NCI-H446 treated with DMSO at 0.1 percent for 48 hours (cell line): ENCODE measurements around the gene PHF21A.
"Not testable (repeated sequence)": the region's sequence is repeated elsewhere in the genome, so short reads cannot be mapped to it uniquely, and the experiment has no call there.

Experiments
- DNase-seq: peaks from one replicate; lab custom pipeline; 2025; lab: John Stamatoyannopoulos, UW

PHF21A gene

GRCh38 chr11:45920531-45921477 is 200.4 kb downstream of the PHF21A start:
- no peak for DNase-seq

DNA sequence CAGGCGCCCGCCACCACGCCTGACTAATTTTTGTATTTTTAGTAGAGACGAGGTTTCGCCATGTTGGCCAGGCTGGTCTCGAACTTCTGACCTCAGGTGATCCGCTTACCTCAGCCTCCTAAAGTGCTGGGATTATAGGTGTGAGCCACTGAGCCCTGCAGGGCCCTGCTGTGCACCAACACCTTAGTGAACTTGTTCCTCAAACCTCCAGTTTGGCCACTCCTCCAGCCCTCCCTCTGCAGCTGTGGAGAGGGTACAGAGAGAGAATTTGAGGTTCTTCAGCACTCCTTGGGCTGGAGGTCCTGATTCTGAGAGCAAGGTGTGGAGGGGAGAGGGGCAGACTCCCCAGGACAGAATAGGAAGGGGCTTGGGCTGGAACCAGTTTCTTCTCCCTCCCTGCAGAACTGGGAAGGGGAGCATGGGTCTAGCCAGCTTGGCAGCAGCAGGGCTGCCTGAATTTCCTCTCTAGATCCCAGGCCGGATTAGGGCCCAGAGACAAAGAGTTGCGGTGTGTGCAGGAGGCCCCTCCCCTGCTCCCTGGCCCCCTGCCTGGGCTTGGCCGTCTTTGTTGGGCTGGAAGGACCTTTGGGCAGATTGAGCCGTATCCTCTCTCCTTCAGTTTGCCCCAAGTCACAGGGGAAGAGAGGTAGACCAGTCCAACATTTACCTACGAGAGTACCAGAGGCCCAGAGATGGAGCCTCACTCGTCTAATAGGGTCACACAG is 201.3 kb downstream of the PHF21A start:
- no peak for DNase-seq

DNA sequence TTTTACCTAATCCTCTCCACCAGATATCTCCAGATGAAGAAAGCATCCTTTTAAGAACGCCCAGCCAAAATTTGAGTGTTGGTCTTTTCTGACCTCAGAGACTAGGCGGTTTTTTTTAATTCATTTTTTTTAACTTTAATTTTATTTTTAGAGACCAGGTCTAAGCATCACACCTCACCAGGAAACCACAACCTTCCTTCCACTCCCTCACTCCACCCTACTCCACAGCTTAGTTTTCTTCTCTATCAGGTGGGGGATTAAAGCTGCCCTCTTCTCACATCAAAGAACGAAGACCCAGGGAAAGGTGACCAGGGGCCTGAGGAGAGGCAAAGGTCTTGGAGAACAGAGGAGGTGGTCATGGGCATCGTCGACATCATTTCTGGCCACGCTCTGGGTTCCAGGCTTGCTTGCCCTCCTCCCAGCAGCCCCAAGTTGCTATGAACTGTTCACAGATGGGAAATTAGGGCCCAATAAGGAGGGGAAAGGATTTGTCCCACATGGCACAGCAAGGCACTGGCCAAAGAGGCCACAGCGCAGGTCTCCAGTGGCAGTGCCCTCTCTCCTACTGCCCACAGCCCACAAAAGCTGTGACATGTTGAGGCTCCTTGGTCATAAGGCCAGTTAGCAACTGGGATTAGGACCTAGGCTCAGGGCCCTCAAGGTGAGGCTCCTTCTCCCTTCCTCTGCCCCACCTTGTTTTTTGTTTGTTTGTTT is 202.1 kb downstream of the PHF21A start:
- DNase-seq, result no peak

GRCh38 chr11:45918331-45918941 is 202.8 kb downstream of the PHF21A start:
- peak; percentile 31 for DNase-seq

DNA sequence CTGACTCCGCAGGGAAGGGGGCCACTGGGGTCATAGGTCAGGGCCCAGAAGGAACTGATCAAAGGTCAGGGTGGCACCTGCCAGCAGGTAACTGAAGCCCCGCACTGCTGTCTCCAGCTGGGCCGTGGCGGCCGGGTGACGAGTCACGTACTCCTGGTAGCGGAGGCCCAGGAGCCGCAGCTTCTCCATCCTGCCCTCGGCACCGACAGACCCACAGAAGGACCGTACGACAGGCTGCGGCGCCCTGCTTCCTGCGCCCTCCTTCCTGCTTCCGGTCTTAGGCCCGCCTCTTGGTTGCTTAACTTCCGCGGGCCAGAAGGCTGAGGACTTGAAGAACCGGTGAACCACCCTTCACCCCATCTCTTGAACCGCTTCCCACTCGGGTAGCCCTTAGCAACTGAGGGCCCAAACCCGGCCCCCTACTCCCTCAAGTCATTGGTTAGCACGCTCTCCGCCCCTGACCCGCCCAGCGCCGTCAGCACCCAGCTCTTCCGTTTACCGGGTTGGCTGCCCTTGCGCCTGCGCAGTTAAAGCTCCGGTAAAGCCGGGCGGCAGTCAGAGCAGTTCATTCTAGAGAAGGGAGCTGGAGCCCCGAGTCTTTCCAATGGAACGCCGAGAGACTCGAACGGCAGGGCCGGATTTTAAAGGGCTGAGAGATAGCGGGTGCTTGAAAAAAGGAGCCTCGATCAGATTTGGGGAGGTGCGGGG is 203.5 kb downstream of the PHF21A start, which contains the start of gene PEX16:
TSS of gene PEX16 (minus strand) at position 255 of the 708 bp plus-strand sequence. CDS start at position 189, 66 bp downstream.
- peak; percentile 98 for DNase-seq

- DNase-seq, result no peak
Measured at GRCh38 chr11:45917286-45917622, 204.0 kb downstream of the PHF21A start.

- no peak for DNase-seq
Measured at GRCh38 chr11:45915446-45915845, 205.8 kb downstream of the PHF21A start.

DNA sequence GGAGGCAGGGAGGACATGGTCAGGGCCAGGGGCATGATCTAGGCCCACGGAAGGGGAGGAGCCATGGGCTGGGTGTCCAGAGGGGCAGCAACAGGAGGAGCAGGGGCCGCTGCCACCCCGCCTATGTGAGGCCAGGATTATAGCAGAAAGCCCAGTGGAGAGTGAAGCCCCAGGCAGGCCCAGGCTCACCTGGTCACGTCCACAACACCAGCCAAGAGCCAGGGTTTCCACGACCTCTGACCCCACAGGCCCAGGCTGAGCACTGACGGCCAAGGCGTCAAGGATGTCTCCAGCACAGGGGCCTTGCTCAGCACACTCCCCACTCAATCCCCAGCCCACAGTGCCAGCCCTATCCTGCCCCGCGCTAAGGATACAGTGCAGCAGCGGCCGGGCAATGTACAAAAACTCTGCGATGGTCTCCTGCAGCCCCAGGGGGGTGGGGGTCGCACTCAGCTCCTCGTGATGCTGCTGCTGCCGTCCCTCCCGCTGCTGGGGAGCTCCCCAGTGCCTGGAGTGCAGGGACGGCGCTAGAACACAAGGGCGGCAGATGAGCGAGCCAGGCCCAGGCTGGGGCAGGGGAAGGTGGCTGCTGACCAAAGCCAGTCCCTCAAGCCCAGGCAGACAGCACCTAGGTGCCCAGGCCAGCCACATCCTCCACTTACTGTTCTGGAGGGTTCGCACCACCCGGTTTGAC is 207.2 kb downstream of the PHF21A start:
- DNase-seq, result no peak

DNA sequence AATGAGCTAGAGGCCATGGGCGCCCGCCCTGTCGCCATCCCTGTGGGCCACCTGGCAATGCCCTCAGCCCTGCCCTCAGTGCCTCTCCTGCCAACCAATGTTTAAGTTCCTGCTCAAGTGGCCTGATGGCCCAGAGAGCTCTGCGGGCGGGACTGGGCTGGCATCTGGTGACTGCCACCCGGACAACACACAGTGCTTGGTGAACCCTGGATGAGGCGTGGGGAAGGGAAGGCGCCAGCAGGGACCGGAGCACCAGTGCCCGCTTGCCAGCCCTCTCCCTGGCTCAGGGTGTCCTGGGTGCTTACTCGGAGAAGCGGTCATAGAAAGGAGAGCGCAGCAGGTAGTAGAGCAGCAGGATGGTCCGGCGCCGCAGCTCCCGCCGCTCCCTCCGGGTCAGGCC is 207.7 kb downstream of the PHF21A start:
- no peak for DNase-seq

DNA sequence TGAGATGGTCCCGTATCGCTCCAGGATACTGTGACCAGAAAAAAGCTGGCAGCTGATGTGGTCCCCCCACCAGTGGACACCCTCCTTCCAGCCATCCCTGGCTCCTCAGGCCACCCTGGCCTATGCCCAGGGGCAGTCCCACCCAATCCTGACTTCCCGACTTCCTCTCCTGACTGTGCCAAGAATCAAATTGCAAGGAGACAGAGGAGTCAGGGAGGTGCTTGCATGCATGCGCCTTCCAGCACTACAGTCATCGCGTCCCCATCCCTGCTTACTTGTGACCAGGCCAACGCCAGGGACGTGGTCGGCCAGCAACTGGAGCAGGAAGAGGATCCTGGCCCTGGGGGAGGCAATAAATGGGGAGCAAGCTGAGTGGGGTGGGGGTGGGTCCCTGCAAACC is 210.6 kb downstream of the PHF21A start:
- no peak for DNase-seq

GRCh38 chr11:45909594-45910475 is 211.4 kb downstream of the PHF21A start:
- no peak for DNase-seq

- no peak for DNase-seq
Measured at GRCh38 chr11:45907911-45908370, 213.3 kb downstream of the PHF21A start.

- DNase-seq, result no peak
Measured at GRCh38 chr11:45906965-45907611, 214.2 kb downstream of the PHF21A start, which contains the start of gene FREY1. Gene FREY1 (minus strand): TSS chr11:45907271. CDS start chr11:45907245, 26 bp downstream.

DNA sequence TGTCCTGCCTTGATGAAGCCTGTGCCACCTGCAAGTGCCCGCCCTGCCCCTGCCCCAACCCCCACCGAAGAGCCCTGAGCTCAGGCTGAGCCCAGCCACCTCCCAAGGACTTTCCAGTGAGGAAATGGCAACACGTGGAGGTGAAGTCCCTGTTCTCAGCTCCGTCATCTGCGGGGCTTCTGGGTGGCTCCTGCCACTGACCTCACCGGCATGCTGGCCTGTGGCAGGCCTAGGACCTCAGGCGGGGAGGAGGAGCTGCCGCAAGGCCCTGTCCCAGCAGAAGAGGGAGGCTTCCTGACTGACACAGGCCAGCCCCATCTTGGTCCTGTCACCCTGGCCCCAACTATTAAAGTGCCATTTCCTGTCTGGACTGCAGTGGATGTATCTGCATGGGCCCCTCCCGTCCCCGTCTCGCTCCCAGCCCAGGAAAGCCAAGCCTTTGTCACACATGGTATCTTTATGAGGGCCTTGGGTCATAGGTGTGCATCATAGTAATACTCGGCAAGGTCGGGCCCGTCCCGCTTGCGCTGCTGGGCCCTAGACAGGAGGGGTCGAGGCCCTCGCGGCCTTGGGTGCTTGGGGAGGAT is 215.1 kb downstream of the PHF21A start:
- no peak for DNase-seq

- DNase-seq, result not testable (repeated sequence)
Measured at GRCh38 chr11:45905576-45905975, 215.7 kb downstream of the PHF21A start.

GRCh38 chr11:45905095-45905494 is 216.2 kb downstream of the PHF21A start:
- DNase-seq, result no peak

DNA sequence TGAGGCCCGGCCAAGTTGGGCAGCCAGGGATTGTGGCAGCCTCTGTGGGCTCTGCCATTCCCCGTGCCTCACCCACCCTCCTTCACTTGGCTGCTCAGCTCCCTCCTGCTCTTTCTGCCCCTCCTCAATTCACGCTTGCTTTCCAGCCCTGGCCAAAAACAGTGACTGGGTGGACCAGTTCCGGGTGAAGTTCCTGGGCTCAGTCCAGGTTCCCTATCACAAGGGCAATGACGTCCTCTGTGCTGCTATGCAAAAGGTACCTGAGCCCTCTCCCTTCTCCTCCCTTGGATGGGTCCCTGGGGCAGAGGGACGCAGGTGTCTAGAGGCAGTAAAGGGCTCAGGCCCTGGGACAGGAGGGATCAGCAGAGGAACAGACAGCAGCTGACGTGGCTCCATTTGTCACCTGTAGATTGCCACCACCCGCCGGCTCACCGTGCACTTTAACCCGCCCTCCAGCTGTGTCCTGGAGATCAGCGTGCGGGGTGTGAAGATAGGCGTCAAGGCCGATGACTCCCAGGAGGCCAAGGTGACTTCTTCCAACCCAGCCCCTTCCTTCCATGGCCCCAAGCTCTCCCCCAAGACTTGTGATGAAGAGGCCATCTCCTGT is 216.8 kb downstream of the PHF21A start:
- no peak for DNase-seq
